Fibroblast of peridontal ligament (primary cell): Measurements from ENCODE around the gene CALD1.

Experiments used
- DNase-seq: peaks from one replicate; pipeline ENCODE4 v3.0.0-alpha.2; 2010; ENCODE audit errors: extremely low read depth

The CALD1 gene

DNA sequence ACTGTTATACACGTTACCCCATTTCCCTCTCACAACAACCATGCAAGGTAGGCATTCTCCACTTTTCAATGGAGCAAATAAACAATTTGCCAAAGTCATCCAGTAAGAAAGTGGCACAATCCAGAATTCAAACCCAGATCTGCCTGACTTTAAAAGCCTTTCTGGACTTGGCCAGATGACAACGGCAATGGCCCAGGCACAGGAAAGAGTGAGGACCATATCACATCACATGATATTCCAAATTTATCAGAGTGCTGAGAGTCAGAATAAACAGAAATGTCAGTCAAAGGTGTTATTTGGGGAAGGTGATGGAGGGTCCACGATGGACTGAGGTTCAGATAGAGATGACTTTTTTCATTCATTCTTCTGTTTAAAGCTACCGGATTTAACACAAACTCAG is 48.0 kb downstream of the CALD1 start:
- DNase-seq, result no peak

GRCh38 chr7:134827889-134828288 is 48.5 kb downstream of the CALD1 start:
- DNase-seq, result peak; percentile 94

DNA sequence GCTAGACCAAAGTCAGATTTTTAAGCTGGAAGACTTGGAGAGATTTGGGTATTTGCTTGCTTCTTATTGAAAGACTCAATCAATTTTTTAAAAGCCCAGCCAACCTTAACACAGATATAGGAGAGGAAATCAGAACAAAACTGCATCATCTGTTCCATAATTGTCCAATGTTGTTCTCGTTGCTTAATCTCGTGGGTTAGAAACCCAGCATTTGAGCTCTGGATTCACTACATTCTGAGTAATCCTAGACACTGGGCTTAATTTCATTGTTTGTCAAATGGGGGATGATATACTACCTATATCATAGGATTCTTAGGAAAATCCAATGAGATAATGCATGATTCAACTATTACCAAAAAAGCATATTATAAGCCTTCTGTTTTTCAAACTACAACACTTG is 48.9 kb downstream of the CALD1 start:
- peak; percentile 77 for DNase-seq

GRCh38 chr7:134829380-134829986 is 50.0 kb downstream of the CALD1 start:
- no peak for DNase-seq

- DNase-seq, result no peak
Measured at GRCh38 chr7:134831862-134832261, 52.4 kb downstream of the CALD1 start.

DNA sequence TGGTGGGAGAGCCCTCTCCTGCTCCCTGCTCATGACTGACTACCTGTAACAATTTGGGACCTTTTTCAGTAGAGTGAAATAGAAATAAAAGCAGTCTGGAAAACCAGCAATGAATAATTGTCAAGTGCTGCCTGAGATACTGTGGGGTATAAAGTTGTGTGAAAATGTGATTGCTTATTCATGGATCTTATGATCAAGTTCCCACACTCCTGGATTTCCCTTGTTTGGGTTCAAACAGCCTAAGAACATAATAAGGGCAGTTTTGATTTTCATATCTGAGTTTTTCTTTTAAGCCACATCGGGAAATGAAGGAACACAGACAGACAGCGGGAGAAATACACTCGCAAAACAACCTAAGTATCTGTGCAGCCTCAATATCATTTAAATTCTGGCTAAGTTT is 52.9 kb downstream of the CALD1 start:
- no peak for DNase-seq

DNA sequence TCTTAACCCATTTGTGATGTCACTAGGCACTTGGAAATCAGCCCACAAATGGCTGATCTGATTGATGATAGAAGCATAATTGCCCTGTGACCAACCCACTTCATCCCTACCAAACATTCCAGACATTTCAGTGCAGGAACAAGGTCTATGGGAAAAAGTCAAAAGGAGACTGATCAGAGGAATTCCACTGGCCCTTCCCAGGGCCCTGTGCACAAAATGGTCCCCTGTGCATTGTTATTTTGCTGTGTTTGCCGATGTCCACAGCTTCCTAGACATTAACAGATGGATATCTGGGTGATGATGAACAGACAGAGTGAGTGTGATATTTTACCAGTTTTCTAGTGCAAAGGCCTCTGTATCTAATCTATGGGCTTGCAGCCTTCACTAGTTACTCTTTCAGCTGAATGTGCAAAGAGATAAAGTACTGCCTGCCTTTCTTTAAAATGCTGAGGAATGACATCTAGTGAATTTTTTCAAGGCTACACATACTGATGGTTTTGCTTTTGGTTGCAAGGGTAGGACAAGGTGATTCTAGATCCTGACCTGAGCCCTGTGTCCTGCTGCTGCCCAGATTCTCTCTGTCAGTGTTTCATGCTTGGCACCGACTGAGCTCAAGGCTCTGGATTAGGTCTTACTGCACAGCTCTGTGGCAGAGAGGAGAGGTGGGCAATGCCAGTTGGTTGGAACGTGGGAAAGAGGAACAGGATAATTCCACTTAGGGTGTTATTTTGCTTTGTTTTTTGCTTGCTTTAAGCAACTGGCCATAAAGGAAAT is 55.4 kb downstream of the CALD1 start:
- DNase-seq, result peak; percentile 67

DNA sequence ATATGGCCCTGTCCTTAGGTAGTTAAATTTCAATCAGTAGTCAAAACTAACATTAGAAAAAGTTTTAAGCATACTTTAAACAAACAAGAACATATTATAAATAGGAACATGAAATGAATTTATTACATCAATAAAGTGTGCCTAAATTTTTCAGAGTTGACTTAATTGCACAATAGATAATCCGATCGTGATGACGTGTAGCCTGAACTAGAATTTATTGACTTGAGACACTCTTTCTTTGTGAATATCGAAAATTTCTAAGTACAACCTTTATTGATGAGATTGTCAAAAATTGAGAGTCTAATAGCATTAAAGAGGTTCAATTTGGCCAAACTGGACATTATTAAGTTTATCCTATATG is 56.0 kb downstream of the CALD1 start:
- no peak for DNase-seq

DNA sequence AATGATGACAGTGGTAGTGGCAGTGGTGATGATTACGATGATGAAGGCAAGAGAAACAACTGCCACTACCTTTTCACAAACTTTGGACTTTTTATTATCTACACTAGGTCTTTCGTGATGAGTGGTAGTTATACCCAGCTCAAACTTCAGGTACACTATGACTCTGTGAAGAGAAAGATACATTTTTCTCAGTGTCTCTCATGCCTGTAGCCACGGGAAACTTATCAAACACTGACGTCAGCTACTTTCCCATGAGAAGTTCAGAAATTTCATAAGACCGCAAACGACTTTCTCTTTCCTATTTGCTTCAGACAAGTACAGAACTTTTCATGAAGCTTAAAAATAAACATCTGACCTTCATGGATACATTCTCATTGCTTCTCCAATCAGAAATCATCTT is 57.0 kb downstream of the CALD1 start:
- DNase-seq, result peak; percentile 100

GRCh38 chr7:134839298-134839697 is 59.9 kb downstream of the CALD1 start:
- DNase-seq, result no peak

GRCh38 chr7:134842062-134842461 is 62.6 kb downstream of the CALD1 start:
- DNase-seq, result no peak

DNA sequence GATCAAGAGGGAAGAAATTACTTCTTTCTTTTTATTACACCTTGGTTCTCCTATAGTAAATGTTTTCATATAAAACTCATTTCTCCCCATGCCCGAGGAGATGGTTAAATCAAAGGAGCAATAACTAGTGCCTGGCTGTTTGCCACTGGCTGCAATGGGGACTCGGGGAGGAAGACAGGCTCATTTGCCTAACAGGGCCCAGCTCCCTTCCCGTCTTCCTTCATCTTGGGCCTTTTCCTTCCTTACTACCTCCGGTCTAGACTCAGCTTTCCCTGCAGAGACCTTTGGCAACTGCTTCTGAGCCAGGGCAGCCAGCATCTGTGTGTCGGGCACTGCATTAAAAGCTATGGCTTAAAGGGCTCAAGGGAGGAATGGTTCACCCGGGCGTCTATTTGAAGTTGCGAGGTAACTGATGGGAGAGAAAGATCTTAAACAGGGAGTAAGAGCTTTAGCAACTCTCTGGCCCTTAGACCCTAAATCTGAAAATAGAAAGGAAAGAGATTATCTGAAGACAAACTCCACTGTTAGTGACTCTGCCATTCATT is 63.5 kb downstream of the CALD1 start:
- no peak for DNase-seq

DNA sequence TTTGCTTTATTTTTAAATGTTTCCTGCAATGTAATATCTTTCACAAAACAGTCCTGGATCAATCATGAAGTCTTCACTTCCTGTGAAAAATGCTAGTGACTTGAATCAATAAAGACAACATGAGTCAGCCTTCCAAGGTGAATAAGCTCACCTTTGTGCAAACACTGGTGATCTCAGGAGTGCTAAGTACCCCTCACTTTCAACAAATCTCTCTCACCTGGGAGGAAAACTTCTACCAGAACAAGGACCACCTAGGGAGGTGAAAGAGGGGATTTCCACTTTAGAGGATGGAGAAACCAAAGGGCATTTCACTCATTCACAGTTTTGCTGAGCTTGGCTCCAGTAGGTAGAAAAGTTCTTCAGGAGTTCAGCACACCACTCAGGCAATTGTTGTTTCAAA is 64.8 kb downstream of the CALD1 start:
- no peak for DNase-seq

DNA sequence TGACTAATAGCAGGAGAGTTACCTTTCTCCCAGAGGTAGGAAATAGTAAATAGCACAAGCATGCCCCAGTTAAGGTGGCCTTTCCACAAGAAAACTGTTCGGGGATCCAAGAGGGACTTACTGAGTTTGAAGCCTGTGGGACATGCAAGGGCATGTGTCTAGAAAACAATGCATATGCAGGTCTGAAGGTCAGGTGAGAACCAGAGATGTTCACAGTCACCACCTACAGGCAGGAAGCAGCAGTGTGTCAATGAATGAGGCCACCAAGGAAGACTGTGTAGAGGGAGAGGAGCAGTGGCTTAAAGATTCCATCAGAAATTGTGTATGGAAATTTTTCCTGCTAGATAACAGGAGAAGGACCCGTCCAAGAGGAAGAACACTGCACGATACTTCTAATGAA is 66.0 kb downstream of the CALD1 start:
- DNase-seq, result no peak

DNA sequence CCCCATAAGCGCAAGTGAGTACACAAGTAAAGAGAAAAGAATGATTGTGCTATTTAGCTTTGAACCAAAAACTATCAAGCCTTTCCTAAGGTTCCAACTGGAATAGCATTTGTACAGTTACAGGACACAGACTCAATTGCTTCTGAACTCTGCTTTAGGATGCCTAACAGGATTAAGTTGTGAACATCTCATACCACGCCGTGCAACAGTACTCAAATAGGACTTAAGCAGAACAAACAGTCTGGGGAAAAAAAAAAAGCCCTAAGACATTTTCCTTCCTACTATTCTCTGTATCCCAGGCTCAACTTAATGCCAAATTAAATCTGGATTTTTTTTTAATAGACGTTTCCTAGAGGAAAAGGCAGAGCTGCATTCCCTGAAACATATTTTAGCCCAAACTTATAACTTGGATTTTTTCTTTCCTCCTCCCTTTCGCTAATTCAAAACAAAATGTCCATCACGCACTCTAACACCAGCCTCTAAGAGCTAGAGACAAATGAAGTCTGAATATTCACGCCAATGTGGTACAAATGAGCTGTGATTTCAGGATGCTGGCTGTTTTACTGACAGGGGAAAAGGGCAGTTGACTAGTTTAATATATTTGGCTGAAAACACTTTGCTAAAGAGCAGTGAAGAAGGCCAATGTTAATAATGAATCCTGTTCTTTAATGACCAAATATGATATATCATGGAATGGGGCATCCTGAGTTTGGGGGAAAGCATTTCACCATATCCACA is 68.6 kb downstream of the CALD1 start:
- DNase-seq, result no peak

DNA sequence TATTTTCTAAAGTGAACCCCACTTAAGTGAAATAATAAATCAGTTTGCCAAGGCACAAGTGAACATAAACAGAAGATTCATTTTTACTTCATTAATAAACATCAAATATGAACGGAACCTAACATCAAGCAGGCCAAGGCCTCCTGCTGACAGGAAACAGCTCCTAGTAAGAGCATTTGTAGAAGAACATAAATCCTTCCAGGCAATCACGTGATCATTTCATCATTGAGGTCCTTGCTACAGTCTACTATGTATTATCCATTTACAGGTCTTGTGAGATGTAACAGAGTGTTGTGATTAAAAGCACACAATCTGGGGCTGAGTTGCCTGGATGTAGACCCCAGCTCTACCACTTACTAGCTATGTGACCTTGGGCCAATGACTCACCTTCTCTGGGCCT is 70.6 kb downstream of the CALD1 start:
- DNase-seq, result no peak

GRCh38 chr7:134851141-134851540 is 71.7 kb downstream of the CALD1 start:
- DNase-seq, result no peak

DNA sequence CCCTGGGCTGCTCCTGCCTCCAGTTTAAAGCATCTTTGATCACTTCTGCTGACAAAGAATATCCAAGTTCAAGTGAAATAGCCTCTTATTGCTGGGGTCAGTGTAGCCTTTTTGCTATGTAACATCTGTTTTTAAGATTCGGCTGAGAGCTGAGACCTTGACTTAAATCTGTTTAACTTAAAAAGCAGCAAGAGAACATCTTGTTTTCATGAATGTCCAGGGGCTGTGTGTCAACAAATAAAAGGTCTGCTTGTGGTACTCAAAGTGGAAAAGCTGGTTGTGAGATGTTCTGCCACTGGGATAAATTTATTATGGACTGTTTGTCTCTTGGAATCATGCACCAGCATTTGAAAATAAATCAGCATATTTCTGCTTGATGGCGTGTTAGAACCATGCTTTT is 73.2 kb downstream of the CALD1 start:
- peak; percentile 53 for DNase-seq

DNA sequence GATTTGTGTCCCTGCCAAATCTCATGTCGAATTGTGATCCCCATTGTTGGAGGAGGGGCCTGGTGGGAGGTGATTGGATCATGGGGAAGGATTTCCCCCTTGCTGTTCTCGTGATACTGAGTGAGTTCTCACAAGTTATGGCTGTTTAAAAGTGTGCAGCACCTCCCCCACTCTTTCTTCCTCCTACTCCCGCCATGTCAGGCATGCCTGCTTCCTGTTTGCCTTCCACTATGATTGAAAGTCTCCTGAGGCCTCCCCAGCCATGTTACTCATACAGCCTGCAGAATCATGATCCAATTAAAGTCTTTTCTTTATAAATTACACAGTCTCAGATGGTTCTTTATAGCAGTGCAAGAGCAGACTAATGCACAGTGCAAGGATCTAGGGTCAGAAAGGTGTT is 75.4 kb downstream of the CALD1 start:
- peak; percentile 72 for DNase-seq

GRCh38 chr7:134855442-134855841 is 76.0 kb downstream of the CALD1 start:
- DNase-seq, result peak; percentile 79

- DNase-seq, result peak; percentile 79
Measured at GRCh38 chr7:134856091-134856490, 76.7 kb downstream of the CALD1 start.

GRCh38 chr7:134856691-134857090 is 77.3 kb downstream of the CALD1 start:
- peak; percentile 69 for DNase-seq

DNA sequence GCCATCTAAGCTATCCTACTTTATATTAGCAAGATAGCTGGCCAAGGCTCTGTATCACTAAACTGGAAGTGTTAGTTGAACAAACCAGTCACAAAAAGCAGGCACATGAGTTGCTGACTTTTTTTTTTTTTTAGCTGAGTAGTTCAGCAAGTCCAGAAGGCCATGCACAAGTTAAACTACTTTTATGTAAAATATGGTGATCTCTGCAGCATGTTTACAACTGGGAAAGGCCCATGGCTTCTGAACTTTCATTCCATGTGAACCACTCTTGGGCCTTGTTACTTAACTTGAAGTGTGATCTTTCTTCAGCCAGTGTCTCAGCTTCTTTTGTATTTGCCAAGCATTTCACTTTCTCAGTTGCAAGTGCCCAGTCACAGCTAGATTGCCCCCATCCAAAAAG is 78.5 kb downstream of the CALD1 start:
- DNase-seq, result no peak
